ENCODE data around the gene INHBB.
"Not testable (repeated sequence)": the region's sequence is repeated elsewhere in the genome, so short reads cannot be mapped to it uniquely, and the experiment has no call there.

Gene INHBB

DNA sequence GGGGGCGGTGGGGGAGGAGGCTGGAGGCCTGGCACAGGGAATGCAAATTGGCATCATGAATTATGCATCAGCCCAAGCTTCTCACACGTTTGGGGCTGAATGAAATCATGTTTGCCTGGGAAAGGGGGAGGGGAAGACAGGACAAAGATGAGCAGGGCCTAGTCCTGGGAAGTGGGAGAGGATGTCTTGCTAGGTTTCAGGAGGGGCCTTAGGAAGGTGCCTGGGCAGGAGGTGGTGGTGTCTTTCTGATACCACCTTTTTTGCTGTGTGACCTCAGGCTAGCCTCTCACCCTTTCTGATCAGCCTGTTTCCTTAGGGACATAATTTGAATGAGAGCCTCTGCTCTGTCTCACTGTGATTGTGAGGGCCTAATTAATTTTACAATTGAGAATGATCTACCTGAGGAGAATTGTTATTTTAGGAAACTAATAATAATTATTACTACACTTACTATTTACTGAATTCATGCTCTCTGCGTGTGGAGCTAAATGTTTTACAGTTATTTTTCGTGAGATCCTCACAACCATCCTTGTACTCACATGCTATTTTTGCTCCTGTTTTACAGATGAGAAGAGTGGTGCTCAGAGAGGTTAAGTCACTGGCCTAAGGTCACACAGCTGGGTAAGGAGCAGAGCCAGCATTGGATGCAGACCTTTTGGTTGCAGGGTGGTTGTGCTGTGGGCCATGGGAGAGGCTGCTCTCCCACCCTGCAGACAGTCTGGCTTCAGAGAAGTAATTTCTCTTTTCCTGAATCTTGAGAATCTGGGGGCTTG is 39.6 kb downstream of the INHBB start:
- H2AFZ ChIP-seq (ENCODE audit: low read depth, low read length), result no peak overlapping the region
- no peak overlapping the region for H3K4me3 ChIP-seq (ENCODE audit: low read length)
- no peaks in the 10 kb centered on the region for H3K36me3 ChIP-seq (ENCODE audit: insufficient read depth, low read length)
- H3K9me3 ChIP-seq (ENCODE audit: low read length), result no peaks in the 10 kb centered on the region
- peaks cover 4% of the 10 kb centered on the region for H3K27me3 ChIP-seq (ENCODE audit: insufficient read depth, low read length)
- H3K4me1 ChIP-seq (ENCODE audit: insufficient read depth, low read length), result peaks cover 15% of the 10 kb centered on the region

DNA sequence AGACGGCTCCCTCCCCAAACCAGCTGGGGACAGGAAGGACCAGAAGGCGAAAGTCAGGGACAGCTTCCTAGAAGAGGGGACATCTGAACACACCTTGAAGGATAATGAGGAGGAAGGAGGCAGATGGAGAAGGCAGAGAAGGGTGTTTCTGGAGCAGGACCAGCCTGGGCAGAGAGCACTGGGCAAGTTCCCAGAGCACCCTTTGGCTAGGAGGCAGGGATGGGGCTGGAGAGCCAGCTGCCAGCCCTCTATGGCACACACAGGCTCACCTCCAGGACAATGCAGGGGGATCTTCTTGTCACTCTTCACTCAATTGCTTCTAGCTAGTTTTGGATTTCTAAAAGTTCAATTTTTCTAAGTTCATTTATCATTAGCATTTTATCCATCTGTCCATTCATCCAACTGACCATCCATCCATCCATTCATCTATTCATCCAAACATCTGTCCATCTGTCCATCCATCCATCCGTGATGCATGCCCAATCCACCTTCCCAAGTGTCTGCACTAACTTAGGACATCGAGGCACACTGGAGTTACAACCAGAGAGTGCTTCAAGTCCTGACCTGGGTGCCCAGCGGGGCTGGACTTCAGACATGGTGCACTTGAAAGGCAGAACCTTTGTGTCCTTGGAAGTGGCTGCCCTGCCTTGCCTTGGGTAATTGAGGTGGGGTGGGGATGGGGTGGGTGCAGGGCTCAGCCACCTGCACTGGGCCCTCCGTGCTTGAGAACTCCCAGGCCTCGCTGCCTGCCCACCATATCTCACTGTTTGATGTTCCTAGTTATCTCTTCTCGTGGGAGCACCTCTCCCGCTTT is 42.5 kb downstream of the INHBB start:
- H3K27me3 ChIP-seq (ENCODE audit: insufficient read depth, low read length), result peaks cover under 1% of the 10 kb centered on the region
- H3K4me3 ChIP-seq (ENCODE audit: low read length), result no peak overlapping the region
- no peaks in the 10 kb centered on the region for H3K36me3 ChIP-seq (ENCODE audit: insufficient read depth, low read length)
- H3K9me3 ChIP-seq (ENCODE audit: low read length), result no peaks in the 10 kb centered on the region
- H2AFZ ChIP-seq (ENCODE audit: low read depth, low read length), result no peak overlapping the region
- peaks cover 15% of the 10 kb centered on the region for H3K4me1 ChIP-seq (ENCODE audit: insufficient read depth, low read length)

DNA sequence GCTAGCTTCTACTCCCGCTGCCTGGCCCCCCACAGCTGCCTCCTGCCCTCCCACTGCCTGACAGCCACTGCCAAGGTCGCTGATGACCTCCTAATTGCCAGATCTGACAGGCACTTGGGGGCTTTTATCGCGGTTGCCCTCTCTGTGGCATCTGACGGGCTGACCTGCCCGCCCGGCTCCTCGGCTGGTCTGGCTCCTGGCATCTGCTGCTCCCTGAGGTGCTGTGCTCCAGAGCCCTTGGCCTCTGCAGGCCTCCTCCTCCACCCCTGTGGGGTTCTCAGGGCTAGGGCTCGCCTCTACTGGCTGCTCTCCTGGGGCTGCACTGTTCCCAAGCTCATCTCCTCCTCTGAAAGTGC is 43.1 kb downstream of the INHBB start:
- Histone ChIP-seq H2AFZ (ENCODE audit: low read depth, low read length) (no peak overlapping the region), H3K27me3 (ENCODE audit: insufficient read depth, low read length) (peaks cover 2% of the 10 kb centered on the region), H3K36me3 (ENCODE audit: insufficient read depth, low read length) (no peaks in the 10 kb centered on the region), H3K9me3 (ENCODE audit: low read length) (no peaks in the 10 kb centered on the region), H3K4me1 (ENCODE audit: insufficient read depth, low read length) (peaks cover 13% of the 10 kb centered on the region), H3K4me3 (ENCODE audit: low read length) (no peak overlapping the region)

DNA sequence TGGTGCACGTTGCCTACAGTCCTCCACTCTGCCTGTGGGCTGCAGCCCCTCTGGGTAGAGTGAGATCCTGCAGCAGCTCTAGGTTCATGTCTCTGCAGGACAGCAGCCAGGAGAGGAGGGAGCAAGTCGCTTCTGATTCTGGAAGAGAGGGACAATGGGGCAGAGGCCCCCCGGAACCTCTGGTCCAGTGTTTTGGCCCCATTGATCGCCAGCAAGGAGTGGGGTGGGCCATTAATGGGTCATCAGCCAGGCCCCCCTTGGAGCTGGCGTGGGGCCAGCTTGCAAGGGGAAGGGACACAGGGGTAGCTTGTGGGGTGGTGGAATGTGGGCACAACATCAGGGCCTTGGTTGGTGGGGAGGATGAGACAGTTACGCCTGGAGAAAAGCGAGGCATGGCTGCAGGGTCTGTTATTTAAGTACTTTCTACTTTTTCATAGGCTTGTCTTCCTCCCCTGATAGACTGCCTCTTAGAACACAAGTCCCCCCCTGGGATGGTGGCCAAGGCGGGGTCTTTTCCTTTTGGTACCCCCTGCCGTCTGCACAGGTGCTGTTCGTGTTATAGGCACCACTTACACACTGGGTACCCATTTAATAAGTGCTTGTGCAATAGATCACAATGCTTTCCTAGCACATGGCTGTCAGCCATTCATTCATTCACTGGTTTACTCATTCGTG is 44.6 kb downstream of the INHBB start:
- Histone ChIP-seq H3K4me1 (ENCODE audit: insufficient read depth, low read length) (peaks cover 3% of the 10 kb centered on the region), H3K36me3 (ENCODE audit: insufficient read depth, low read length) (no peaks in the 10 kb centered on the region), H2AFZ (ENCODE audit: low read depth, low read length) (no peak overlapping the region), H3K27me3 (ENCODE audit: insufficient read depth, low read length) (peaks cover 12% of the 10 kb centered on the region), H3K9me3 (ENCODE audit: low read length) (no peaks in the 10 kb centered on the region), H3K4me3 (ENCODE audit: low read length) (no peak overlapping the region)

DNA sequence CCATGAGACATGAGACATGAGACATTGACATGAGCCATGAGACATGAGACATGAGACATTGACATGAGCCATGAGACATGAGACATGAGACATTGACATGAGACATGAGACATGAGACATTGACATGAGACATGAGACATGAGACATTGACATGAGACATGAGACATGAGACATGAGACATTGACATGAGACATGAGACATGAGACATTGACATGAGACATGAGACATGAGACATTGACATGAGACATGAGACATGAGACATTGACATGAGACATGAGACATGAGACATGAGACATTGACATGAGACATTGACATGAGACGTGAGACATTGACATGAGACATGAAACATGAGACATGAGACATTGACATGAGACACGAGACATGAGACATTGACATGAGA is 45.4 kb downstream of the INHBB start:
- not testable (repeated sequence) for H3K4me1 ChIP-seq (ENCODE audit: insufficient read depth, low read length); H3K36me3 ChIP-seq (ENCODE audit: insufficient read depth, low read length); H3K4me3 ChIP-seq (ENCODE audit: low read length); H3K9me3 ChIP-seq (ENCODE audit: low read length); H2AFZ ChIP-seq (ENCODE audit: low read depth, low read length)
- H3K27me3 ChIP-seq (ENCODE audit: insufficient read depth, low read length), result peaks cover 20% of the 10 kb centered on the region

DNA sequence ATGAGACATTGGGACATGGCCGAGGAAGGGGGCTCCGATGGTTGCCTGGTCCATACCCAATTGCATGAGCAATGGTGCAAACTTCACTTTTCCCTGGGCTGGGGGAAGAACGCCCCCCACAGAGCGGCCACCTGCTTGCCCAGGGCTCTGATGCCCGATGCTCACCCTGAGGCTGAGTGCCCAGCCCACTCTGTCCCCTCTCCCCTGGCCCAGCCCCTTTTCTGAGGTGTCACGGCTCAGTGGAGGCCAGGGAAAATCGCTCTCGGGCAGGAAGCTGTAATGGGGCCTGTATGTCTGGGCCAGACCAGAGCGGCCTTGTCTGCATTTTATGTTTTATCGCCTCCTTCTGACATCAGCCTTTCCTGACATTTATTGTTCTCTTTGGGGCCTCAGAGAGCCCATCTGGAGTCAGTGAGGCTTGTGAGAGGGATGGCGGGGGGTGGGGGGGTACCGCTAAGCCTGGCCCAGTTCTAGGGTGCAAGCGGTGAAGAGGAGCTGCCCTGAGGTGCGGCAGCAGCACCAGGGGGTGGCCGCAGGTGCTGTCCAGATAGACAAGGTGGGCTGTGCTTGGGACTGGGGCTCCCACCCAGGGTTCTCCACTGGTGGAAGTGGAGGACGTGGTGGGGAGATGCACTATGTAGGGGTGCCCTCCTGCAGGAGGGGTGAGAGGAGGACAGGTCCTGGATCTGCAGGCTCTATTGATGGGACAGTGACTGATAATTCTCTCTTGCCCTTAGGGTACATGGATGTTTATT is 46.2 kb downstream of the INHBB start:
- H3K4me3 ChIP-seq (ENCODE audit: low read length), result no peak overlapping the region
- H3K36me3 ChIP-seq (ENCODE audit: insufficient read depth, low read length), result no peaks in the 10 kb centered on the region
- H3K9me3 ChIP-seq (ENCODE audit: low read length), result no peaks in the 10 kb centered on the region
- no peaks in the 10 kb centered on the region for H3K4me1 ChIP-seq (ENCODE audit: insufficient read depth, low read length)
- no peak overlapping the region for H2AFZ ChIP-seq (ENCODE audit: low read depth, low read length)
- peaks cover 26% of the 10 kb centered on the region for H3K27me3 ChIP-seq (ENCODE audit: insufficient read depth, low read length)

DNA sequence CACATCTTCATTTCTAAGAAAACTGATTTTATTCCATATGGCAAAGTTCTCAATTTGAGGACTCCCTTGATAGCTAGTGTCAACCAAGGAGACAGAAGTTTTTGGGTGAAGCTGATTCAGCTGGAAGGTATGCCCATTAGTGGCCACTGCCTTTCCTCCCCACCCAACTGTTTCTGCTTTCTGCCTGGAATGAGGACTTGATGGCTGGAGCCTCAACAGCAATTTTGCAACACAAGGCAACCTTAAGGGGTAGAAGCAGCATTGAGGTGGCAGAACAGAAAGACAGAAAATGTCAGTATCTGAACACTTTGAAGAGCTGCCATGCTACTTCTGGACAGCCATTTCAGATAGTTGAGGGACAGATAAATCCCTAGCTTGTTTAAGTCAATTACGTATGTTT is 47.0 kb downstream of the INHBB start:
- Histone ChIP-seq H3K4me3 (ENCODE audit: low read length) (no peak overlapping the region), H3K27me3 (ENCODE audit: insufficient read depth, low read length) (peaks cover 34% of the 10 kb centered on the region), H3K9me3 (ENCODE audit: low read length) (no peaks in the 10 kb centered on the region), H3K36me3 (ENCODE audit: insufficient read depth, low read length) (no peaks in the 10 kb centered on the region), H3K4me1 (ENCODE audit: insufficient read depth, low read length) (no peaks in the 10 kb centered on the region), H2AFZ (ENCODE audit: low read depth, low read length) (no peak overlapping the region)

DNA sequence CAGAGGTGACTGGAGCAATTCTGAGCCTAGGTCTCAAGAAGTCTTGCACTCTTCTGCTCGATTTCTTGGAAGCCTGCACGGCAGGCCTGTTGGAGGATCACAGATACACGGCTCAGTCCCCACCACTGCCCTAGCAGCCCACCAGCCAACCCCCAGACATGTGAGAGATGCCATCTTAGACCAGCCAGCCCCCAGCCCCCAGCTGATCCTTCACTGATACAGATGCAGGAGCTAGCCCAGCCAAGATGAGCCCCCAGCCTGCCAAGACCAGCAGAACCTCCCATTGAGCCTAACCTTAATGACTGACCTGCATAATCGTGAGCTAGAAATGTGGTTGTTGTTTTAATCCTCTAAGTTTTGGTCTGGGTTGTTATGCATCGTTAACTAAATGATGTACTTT is 47.5 kb downstream of the INHBB start:
- H3K9me3 ChIP-seq (ENCODE audit: low read length), result no peaks in the 10 kb centered on the region
- H3K27me3 ChIP-seq (ENCODE audit: insufficient read depth, low read length), result peaks cover 39% of the 10 kb centered on the region
- H2AFZ ChIP-seq (ENCODE audit: low read depth, low read length), result no peak overlapping the region
- H3K4me3 ChIP-seq (ENCODE audit: low read length), result no peak overlapping the region
- H3K36me3 ChIP-seq (ENCODE audit: insufficient read depth, low read length), result no peaks in the 10 kb centered on the region
- no peaks in the 10 kb centered on the region for H3K4me1 ChIP-seq (ENCODE audit: insufficient read depth, low read length)

DNA sequence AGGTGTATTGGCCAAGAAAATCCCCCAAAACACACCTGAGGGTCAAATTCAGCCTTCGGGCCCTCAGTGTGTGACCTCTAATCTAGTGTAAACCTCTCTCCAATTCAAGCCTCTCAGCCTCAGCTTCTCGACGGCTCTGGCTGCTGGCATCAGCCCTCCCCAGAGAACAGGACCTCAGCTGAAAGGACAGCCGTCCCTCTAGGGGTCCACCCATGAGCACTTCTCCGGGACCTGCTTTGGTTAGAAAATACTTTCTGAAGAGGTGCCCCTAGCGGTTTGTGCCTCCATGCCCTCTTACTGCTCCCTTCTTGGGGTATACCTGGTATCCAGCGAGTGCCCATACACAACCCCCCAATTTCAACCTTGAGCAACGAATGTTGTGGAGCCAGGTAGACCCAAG is 48.8 kb downstream of the INHBB start:
- Histone ChIP-seq H3K4me3 (ENCODE audit: low read length) (no peak overlapping the region), H3K9me3 (ENCODE audit: low read length) (no peaks in the 10 kb centered on the region), H3K27me3 (ENCODE audit: insufficient read depth, low read length) (peaks cover 41% of the 10 kb centered on the region), H3K36me3 (ENCODE audit: insufficient read depth, low read length) (no peaks in the 10 kb centered on the region), H2AFZ (ENCODE audit: low read depth, low read length) (no peak overlapping the region), H3K4me1 (ENCODE audit: insufficient read depth, low read length) (no peaks in the 10 kb centered on the region)

DNA sequence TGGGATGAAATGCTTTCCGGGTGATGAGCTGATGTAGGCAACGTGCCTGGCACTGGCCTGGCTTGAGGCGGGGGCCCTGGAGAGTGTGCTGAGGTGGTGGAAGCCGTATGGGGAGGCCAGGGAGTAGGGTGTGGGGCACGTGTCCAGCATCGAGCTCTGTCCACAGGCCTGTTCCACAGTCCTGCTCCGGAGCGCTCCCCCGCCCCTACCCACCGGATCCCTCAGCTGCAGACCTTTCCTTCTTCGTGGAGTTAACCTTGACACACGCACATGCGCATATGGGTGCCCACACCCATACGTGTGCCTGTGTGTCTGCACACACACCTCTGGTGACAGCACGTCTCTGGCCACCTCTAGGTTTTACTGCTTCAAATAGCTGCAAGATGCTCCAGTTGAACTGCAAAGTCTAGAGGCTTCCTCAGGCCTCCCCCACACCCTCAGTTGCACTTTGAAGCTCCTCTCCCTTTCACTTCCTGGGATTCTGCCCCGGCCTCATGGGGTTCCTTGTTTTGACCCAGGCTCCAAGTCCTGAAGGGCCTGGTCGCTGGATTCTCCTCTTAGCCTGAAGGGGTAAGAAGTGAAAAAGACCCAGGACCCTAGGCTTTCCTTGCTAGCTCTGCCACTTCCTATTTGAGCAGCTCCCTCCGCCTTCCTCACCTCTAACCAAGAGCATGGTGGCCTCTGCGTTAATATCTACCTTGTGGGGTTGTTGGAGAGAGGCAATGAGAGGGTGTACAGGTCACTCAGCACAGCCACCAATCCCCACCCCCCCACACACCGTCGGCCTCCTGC is 49.5 kb downstream of the INHBB start:
- H2AFZ ChIP-seq (ENCODE audit: low read depth, low read length), result no peak overlapping the region
- H3K36me3 ChIP-seq (ENCODE audit: insufficient read depth, low read length), result no peaks in the 10 kb centered on the region
- peaks cover 41% of the 10 kb centered on the region for H3K27me3 ChIP-seq (ENCODE audit: insufficient read depth, low read length)
- no peaks in the 10 kb centered on the region for H3K9me3 ChIP-seq (ENCODE audit: low read length)
- H3K4me1 ChIP-seq (ENCODE audit: insufficient read depth, low read length), result no peaks in the 10 kb centered on the region
- H3K4me3 ChIP-seq (ENCODE audit: low read length), result no peak overlapping the region

DNA sequence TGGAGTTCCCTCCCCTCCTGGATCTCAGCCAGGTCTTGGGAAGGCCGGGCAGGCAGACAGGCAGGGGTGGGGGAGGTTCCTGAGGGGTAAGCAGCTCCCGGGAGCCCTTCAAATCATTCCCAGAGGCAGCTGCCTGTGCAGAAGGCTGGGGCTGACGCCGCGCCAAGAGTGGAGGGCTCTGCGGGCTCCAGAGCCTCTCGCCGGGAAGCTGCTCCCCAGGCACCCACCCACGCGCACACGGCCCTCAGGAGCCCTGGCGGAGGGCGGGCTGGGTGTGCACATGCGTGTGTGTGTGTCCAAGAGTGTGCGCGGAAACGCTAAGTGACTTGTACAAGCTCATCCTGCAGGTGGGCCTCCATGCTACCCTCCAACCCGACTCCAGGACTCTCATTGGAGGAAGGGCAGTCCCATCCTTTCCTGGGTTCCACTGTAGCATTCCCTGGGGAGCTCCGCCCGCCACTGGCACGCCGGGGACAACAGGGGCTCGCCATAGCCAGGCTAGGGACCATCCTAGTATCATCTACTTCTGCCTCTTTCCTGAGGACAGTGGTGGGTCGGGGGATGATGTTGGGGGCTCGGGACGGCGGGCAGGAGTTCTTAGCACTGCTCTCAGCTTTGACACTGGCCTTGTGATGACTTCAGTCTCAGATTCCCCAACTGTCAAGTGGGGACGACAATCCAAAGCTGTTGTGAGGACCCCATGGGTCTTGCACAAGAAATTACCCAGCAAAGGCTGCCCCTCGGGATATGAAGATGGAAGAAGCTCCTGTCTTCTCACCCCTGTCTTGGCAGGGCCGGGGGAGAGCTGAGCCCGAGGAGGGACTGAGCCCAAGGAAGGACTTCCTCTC is 50.3 kb downstream of the INHBB start:
- Histone ChIP-seq H3K4me3 (ENCODE audit: low read length) (no peak overlapping the region), H3K27me3 (ENCODE audit: insufficient read depth, low read length) (peaks cover 49% of the 10 kb centered on the region), H3K9me3 (ENCODE audit: low read length) (no peaks in the 10 kb centered on the region), H3K36me3 (ENCODE audit: insufficient read depth, low read length) (no peaks in the 10 kb centered on the region), H3K4me1 (ENCODE audit: insufficient read depth, low read length) (no peaks in the 10 kb centered on the region), H2AFZ (ENCODE audit: low read depth, low read length) (no peak overlapping the region)

Measured in neuron (in vitro differentiated cells).